ENCODE data around the gene RABAC1. TPM values are rescaled to one million over a fixed set of nuclear protein-coding genes. Genes with fewer than 3 reads are reported as not detected.

The RABAC1 gene
- total RNA-seq, 1 donor from 2014 or later = 133 TPM

GRCh38 chr19:41933693-41934426, 25.3 kb downstream of the RABAC1 start:
- no peak for ATAC-seq
- intact Hi-C loops (cut with DNase I) = no loop called here
- DNase-seq (ENCODE audit: low spot score) = no peak

- no peak for DNase-seq (ENCODE audit: low spot score)
- intact Hi-C loops (cut with DNase I) = no loop called here
- no peak for ATAC-seq
Measured at GRCh38 chr19:41932720-41933332, 26.3 kb downstream of the RABAC1 start.

DNA sequence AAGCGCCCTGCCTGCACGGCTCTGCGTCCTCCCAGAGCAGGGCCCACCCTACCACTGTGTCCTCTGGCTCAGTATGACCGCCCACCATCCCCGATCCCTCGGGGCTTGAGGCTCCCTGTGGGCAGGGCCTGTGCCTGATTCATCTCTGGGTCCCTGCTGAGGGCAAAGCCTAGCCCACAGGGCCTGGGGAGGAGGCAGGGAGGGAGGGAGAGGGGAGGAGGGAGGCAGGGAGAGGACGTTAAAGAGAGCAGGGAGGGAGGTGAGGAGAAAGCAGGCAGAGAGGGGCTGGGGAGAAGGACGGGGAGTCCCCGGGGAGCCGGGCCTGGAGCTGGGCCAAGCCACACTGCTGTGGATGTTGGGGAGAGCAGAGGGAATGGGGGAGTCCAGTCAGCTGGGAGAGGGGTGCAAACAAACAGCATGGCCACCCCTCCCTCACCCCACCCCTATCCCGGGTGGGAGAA, 26.8 kb downstream of the RABAC1 start:
- intact Hi-C loops (cut with DNase I) = no loop called here
- DNase-seq (ENCODE audit: low spot score) (no peak), ATAC-seq (no peak)

GRCh38 chr19:41930926-41931592, 28.1 kb downstream of the RABAC1 start:
- intact Hi-C loops (cut with DNase I) = no loop called here
- ATAC-seq (no peak), DNase-seq (ENCODE audit: low spot score) (no peak)

DNA sequence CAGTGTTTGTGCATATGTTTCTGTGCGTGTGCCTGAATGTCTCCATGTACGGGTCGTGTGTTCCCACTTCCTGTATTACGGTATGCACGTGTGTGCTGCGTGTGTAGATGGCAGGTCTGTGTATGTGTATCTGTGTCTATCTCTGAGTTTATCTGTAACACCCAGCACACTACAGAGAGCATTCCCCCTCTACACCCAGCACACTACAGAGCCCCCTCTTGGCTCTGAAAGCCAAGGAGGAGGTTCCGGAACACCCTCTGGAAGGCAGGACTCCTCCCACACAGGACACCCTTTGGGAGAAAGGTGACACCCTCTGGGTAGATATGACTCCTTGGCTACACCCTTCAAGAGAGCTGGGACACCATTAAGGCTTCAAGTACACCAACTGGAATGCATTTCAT, 28.8 kb downstream of the RABAC1 start:
- DNase-seq (ENCODE audit: low spot score) = no peak
- ATAC-seq = no peak
- intact Hi-C loops (cut with DNase I) = no loop called here

- intact Hi-C loops (cut with DNase I) = no loop called here
- DNase-seq (ENCODE audit: low spot score) = no peak
- ATAC-seq = no peak
Measured at GRCh38 chr19:41929536-41930071, 29.5 kb downstream of the RABAC1 start.

- no peak for DNase-seq (ENCODE audit: low spot score)
- peak; percentile 31 for ATAC-seq
- intact Hi-C loops (cut with DNase I) = no loop called here
Measured at GRCh38 chr19:41928754-41929535, 30.2 kb downstream of the RABAC1 start.

GRCh38 chr19:41928221-41928683, 30.9 kb downstream of the RABAC1 start, which contains the start of gene ERFL:
ERFL (minus strand) TSS chr19:41928449; CDS start chr19:41912919, 15,530 bp downstream.
- ATAC-seq (no peak), DNase-seq (ENCODE audit: low spot score) (no peak)
- intact Hi-C loops (cut with DNase I) = no loop called here

- ATAC-seq (no peak), DNase-seq (ENCODE audit: low spot score) (no peak)
- intact Hi-C loops (cut with DNase I) = no loop called here
Measured at GRCh38 chr19:41927497-41928192, 31.5 kb downstream of the RABAC1 start.

- no peak for ATAC-seq
- no peak for DNase-seq (ENCODE audit: low spot score)
- intact Hi-C loops (cut with DNase I) = no loop called here
Measured at GRCh38 chr19:41926763-41927496, 32.2 kb downstream of the RABAC1 start.

- intact Hi-C loops (cut with DNase I) = no loop called here
- no peak for ATAC-seq
- no peak for DNase-seq (ENCODE audit: low spot score)
Measured at GRCh38 chr19:41926028-41926762, 32.9 kb downstream of the RABAC1 start.

GRCh38 chr19:41925208-41926003, 33.7 kb downstream of the RABAC1 start:
- ATAC-seq = no peak
- no peak for DNase-seq (ENCODE audit: low spot score)
- intact Hi-C loops (cut with DNase I) = no loop called here

DNA sequence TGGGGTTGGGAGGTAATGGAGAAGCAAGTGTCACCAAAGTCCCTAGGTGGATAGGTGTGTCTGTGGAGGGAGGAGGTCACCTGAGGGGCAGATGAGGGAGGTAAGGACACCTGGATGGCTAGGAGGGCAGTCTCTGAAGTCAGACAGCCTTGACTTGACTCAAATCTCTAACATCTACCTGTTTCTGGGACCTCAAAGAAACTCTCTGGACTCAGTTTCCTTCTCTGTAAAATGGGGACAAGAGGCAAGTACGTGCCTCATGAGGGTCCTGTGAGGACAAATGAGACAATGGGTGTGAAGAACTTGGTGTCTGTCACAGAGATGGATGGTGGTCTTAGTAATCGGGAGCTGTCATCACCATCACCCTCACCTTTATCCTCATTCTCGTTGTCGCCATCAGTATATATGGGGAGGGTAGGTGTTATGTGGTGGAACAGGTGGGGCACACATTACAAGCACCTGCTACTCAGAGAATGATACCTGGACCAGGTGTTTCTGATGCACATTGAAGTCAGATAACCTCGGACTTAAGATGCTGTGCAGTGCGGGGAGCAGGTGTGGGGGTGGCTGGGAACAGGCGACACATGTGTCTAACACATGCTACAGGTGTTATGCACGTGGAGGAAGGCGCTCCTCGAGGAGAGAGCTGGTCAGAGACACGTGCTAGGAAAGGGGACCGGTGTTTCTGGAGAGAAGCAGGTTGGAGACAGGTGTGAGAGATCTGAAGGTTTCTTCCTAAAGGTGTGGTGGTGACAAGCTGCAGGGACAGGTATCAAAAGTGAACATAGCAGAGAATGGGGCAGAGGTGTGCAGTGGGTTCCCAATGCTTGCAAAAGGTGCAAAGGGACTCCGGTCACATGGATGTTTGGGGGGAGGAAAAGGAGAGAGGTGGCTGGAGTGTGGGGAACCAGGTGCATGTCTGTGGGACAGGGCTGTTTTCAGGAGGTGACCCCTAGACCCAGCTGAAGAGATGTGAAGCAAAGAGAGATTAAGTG, 34.7 kb downstream of the RABAC1 start:
- ATAC-seq = no peak
- DNase-seq (ENCODE audit: low spot score) = no peak
- intact Hi-C loops (cut with DNase I) = no loop called here

DNA sequence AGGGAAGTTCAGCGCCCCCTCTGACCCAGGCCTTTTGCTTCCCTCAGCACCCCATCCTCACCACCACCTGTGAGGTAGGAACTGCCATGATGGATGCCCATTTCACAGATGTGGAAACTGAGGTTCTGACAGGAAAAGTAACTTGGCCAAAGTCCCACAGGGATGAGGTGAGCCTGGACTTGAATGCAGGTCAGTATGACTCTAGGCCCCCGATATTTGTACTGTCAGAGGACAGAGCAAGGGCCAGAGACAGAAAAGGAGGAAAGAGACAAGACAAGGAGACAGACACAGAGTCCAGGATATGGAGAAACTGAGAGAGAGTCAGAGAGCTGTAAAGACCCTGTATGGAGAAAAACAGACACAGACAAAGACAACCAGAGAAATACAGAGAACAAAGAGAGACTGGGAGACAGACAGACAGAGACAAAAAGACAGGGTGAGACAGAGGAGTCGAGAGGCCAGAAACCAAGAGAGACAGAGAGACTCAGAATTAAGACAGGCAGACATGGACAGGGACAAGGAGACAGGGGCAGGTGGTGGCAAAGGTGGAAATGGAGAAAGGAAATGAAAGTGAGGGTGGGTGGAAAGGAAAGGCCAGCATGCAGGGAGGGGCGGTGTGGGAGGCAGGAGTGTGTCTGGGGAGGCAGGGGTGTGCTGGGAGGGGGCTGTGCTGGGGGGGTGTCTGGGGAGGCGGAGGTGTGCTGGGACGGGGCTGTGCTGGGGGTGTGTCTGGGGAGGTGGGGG, 35.9 kb downstream of the RABAC1 start:
- DNase-seq (ENCODE audit: low spot score) (no peak), ATAC-seq (no peak)
- intact Hi-C loops (cut with DNase I) = no loop called here

DNA sequence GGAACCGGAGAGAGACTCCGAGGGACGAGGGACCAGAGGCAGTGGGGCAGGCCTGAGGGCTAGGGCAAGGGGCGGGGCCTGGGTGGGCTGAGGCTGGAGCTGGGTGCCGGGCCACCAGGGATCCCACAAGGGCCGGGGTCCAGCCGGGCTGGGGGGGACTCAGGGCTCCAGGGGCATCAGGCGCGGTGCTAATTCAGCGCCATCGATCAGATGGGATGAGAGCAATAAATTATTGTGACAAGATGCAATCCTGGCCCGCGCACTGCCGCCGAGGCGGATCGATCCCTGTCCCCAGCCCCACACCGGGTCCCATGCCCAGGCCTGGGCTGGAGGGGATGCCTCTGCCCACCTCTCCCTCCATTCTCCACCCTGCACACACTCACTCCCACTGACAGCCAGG, 36.5 kb downstream of the RABAC1 start:
- no peak for DNase-seq (ENCODE audit: low spot score)
- intact Hi-C loops (cut with DNase I) = no loop called here
- ATAC-seq = no peak

Measured in sciatic nerve (tissue), 2 donors.